WTC11 (cell line): Measurements from ENCODE around the gene ELMOD1. TPM values are rescaled to one million over a fixed set of nuclear protein-coding genes. Genes with fewer than 3 reads are reported as not detected.

Source experiments
- ATAC-seq: fragments of 200-7000 bp; cut with Tn5 transposase; 2 replicates; pipeline ENCODE4 v1.10.0; 2021; ENCODE audit warnings: mild to moderate bottlenecking, moderate library complexity
- CTCF ChIA-PET: fragments of 300-600 bp; sonication (Branson Sonifier 250); formaldehyde crosslinking; loops from one replicate; lab custom pipeline; 2021; ENCODE audit warnings: antibody characterized with exemption; lab: Charles Lee
- POLR2A ChIA-PET: fragments of 350-600 bp; sonication (Branson Sonifier 250); formaldehyde crosslinking; loops from one replicate; lab custom pipeline; 2021; ENCODE audit warnings: antibody characterized with exemption; lab: Charles Lee
- DNase-seq: peaks from one replicate; pipeline ENCODE4 v3.0.0; 2021; ENCODE audit warnings: low spot score
- H3K27ac Mint-ChIP-seq: 2 replicates; pipeline ENCODE4 v1.8.0; 2021; ENCODE audit warnings: mixed read lengths
- H3K27me3 Mint-ChIP-seq: 2 replicates; pipeline ENCODE4 v1.8.0; 2021; ENCODE audit warnings: low read depth, mild to moderate bottlenecking, moderate library complexity, mixed read lengths
- H3K36me3 Mint-ChIP-seq: 2 replicates; pipeline ENCODE4 v1.8.0; 2021; ENCODE audit warnings: mixed read lengths
- H3K4me1 Mint-ChIP-seq: 2 replicates; pipeline ENCODE4 v1.8.0; 2022; ENCODE audit warnings: mixed read lengths
- H3K4me3 Mint-ChIP-seq: 2 replicates; pipeline ENCODE4 v1.8.0; 2021; ENCODE audit warnings: mild to moderate bottlenecking, moderate library complexity, mixed read lengths
- H3K9me3 Mint-ChIP-seq: 2 replicates; pipeline ENCODE4 v1.8.0; 2021; ENCODE audit warnings: mixed read lengths
- ATF1 ChIP-seq: sonication (generic); formaldehyde crosslinking; IDR thresholded peaks from 2 replicates; pipeline ENCODE4 v1.8.1; 2023; ENCODE audit warnings: mild to moderate bottlenecking, moderate library complexity, missing genetic modification reagents
- FOXK1 ChIP-seq: sonication (generic); formaldehyde crosslinking; IDR thresholded peaks from 2 replicates; pipeline ENCODE4 v1.8.0; 2022; ENCODE audit warnings: mild to moderate bottlenecking, moderate library complexity, missing genetic modification reagents
- GRHL2 ChIP-seq: fragments of 250-450 bp; sonication (Bioruptor Pico); IDR thresholded peaks from 2 replicates; pipeline ENCODE4 v1.8.0; 2022; ENCODE audit warnings: mild to moderate bottlenecking, moderate library complexity; ENCODE audit not compliant: insufficient replicate concordance, severe bottlenecking
- KAT7 ChIP-seq: sonication (generic); formaldehyde crosslinking; IDR thresholded peaks from 2 replicates; pipeline ENCODE4 v1.8.1; 2023; ENCODE audit warnings: missing genetic modification reagents, mild to moderate bottlenecking, borderline replicate concordance
- PRRX2 ChIP-seq: fragments of 250-450 bp; sonication (Bioruptor Pico); IDR thresholded peaks from 2 replicates; pipeline ENCODE4 v1.8.0; 2021; ENCODE audit warnings: mild to moderate bottlenecking
- RORB ChIP-seq: fragments of 250-450 bp; sonication (Bioruptor Pico); IDR thresholded peaks from 2 replicates; pipeline ENCODE4 v1.9.0; 2021; ENCODE audit warnings: mild to moderate bottlenecking
- SP1 ChIP-seq: sonication (generic); formaldehyde crosslinking; conservative IDR thresholded peaks from 2 replicates; pipeline ENCODE4 v1.8.1; 2022; ENCODE audit warnings: missing genetic modification reagents
- TEAD1 ChIP-seq: sonication (generic); formaldehyde crosslinking; IDR thresholded peaks from 2 replicates; pipeline ENCODE4 v1.8.0; 2022; ENCODE audit warnings: mild to moderate bottlenecking, missing genetic modification reagents
- TP53 ChIP-seq: sonication (generic); formaldehyde crosslinking; IDR thresholded peaks from 2 replicates; pipeline ENCODE4 v1.8.1; 2023; ENCODE audit warnings: mild to moderate bottlenecking, missing genetic modification reagents
- ZNF219 ChIP-seq: sonication (generic); formaldehyde crosslinking; IDR thresholded peaks from 2 replicates; pipeline ENCODE4 v1.8.0; 2023; ENCODE audit warnings: missing genetic modification reagents, mild to moderate bottlenecking, borderline replicate concordance
- ZNF232 ChIP-seq: sonication (generic); formaldehyde crosslinking; IDR thresholded peaks from 2 replicates; pipeline ENCODE4 v1.8.0; 2022; ENCODE audit warnings: mild to moderate bottlenecking, missing genetic modification reagents
- total RNA-seq: library from RNA; stranded (reverse); gene quantifications from 3 replicates; pipeline ENCODE4 v1.2.3, GENCODE V29; 2021
- TF ChIP-seq, protein P1 (sequence below): sonication (generic); formaldehyde crosslinking; IDR thresholded peaks from 2 replicates; pipeline ENCODE4 v1.8.0; 2023; ENCODE audit warnings: missing genetic modification reagents, mild to moderate bottlenecking, borderline replicate concordance
- TF ChIP-seq, protein P2 (sequence below): sonication (generic); formaldehyde crosslinking; IDR thresholded peaks from 2 replicates; pipeline ENCODE4 v1.8.1; 2023; ENCODE audit warnings: mild to moderate bottlenecking, missing genetic modification reagents, moderate library complexity
- TF ChIP-seq, protein P3 (sequence below): fragments of 250-450 bp; sonication (Bioruptor Pico); IDR thresholded peaks from 2 replicates; pipeline ENCODE4 v1.9.0; 2021; ENCODE audit warnings: moderate library complexity, mild to moderate bottlenecking, inconsistent platforms, borderline replicate concordance
- TF ChIP-seq, protein P4 (sequence below): fragments of 250-450 bp; sonication (Bioruptor Pico); IDR thresholded peaks from 2 replicates; pipeline ENCODE4 v1.9.0; 2021; ENCODE audit warnings: mild to moderate bottlenecking
- TF ChIP-seq, protein P5 (sequence below): sonication (generic); formaldehyde crosslinking; IDR thresholded peaks from 2 replicates; pipeline ENCODE4 v1.8.0; 2022; ENCODE audit warnings: mild to moderate bottlenecking, missing genetic modification reagents
- TF ChIP-seq, protein P6 (sequence below): fragments of 250-450 bp; sonication (Bioruptor Pico); IDR thresholded peaks from 2 replicates; pipeline ENCODE4 v2.1.2; 2022; ENCODE audit warnings: mild to moderate bottlenecking, moderate library complexity
- TF ChIP-seq, protein P7 (sequence below): sonication (generic); formaldehyde crosslinking; IDR thresholded peaks from 2 replicates; pipeline ENCODE4 v1.8.0; 2022; ENCODE audit warnings: mild to moderate bottlenecking, missing genetic modification reagents
- TF ChIP-seq, protein P8 (sequence below): fragments of 250-450 bp; sonication (Bioruptor Pico); IDR thresholded peaks from 2 replicates; pipeline ENCODE4 v1.8.0; 2021; ENCODE audit warnings: mild to moderate bottlenecking

The ELMOD1 gene
- total RNA-seq, 1 experiment from 2014 or later: 2.3 TPM

DNA sequence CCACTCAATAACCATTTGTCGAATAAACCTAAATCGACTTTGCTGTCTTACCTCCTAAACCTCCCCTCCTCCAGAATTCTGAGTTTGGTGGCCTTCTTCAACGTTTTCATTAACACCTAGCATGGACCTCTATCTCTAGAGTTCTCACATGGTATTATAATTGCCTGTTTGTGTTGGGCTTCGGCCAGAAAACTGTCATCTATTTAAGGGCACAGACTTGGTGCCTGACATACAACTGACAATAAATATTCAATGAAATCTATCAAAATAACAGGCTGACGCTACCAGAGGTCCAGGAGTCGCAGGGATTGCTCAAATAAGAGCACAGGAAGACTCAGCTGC lies 26.1 kb upstream of the ELMOD1 start (continued):
- TF ChIP-seq, protein P1, sequence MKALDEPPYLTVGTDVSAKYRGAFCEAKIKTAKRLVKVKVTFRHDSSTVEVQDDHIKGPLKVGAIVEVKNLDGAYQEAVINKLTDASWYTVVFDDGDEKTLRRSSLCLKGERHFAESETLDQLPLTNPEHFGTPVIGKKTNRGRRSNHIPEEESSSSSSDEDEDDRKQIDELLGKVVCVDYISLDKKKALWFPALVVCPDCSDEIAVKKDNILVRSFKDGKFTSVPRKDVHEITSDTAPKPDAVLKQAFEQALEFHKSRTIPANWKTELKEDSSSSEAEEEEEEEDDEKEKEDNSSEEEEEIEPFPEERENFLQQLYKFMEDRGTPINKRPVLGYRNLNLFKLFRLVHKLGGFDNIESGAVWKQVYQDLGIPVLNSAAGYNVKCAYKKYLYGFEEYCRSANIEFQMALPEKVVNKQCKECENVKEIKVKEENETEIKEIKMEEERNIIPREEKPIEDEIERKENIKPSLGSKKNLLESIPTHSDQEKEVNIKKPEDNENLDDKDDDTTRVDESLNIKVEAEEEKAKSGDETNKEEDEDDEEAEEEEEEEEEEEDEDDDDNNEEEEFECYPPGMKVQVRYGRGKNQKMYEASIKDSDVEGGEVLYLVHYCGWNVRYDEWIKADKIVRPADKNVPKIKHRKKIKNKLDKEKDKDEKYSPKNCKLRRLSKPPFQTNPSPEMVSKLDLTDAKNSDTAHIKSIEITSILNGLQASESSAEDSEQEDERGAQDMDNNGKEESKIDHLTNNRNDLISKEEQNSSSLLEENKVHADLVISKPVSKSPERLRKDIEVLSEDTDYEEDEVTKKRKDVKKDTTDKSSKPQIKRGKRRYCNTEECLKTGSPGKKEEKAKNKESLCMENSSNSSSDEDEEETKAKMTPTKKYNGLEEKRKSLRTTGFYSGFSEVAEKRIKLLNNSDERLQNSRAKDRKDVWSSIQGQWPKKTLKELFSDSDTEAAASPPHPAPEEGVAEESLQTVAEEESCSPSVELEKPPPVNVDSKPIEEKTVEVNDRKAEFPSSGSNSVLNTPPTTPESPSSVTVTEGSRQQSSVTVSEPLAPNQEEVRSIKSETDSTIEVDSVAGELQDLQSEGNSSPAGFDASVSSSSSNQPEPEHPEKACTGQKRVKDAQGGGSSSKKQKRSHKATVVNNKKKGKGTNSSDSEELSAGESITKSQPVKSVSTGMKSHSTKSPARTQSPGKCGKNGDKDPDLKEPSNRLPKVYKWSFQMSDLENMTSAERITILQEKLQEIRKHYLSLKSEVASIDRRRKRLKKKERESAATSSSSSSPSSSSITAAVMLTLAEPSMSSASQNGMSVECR (CRISPR knock-in tag): no peak
- TF ChIP-seq, protein P2, sequence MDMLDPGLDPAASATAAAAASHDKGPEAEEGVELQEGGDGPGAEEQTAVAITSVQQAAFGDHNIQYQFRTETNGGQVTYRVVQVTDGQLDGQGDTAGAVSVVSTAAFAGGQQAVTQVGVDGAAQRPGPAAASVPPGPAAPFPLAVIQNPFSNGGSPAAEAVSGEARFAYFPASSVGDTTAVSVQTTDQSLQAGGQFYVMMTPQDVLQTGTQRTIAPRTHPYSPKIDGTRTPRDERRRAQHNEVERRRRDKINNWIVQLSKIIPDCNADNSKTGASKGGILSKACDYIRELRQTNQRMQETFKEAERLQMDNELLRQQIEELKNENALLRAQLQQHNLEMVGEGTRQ: no peak
- TF ChIP-seq ZNF219 (CRISPR knock-in tag) (no peak), TP53 (CRISPR knock-in tag) (no peak), KAT7 (CRISPR knock-in tag) (no peak), ATF1 (CRISPR knock-in tag) (no peak)

DNA sequence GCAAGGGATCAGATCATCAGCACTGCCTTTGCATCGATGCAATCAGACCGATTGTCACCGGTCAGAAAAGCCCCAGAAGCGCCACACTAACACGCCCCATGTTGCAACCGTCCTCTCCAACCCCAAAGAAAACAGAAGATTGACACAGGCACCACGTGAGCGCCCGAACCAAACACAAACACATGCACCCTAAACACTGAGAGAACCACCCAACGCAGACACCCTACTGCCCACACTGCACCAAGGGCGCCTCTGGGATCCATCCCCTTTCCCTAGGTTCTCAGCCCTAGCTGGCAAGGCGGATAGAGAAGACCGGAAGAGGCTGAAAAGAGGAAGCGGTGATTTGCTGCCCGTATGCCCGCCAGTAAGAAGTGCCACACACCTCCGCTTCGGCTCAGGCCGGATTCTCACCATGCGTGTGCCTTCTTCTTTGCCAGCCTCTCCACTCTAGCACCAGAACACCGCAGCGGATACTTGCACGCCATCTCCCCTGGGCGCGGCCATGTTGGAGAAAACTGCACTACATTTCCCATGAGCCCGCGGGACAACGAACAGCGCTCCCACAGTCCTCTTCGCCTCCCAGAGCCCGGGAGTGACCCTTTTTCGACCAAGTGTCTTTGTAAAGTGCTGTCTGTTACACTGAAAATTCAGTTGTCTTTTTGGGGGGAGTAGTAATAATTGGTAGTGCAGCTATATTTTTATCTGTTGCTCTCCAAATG lies 25.6 kb upstream of the ELMOD1 start, which contains the start of gene ALKBH8:
TSS of gene ALKBH8 (minus strand) at position 517 of the 719 bp plus-strand sequence. CDS start 4,842 bp downstream, outside the sequence.
- H3K36me3 Mint-ChIP-seq: no peaks in the 10 kb centered on the region
- POLR2A ChIA-PET: interaction anchor here (1.0 kb wide), 1 partner anchor 124 kb away, joined by 3 read pairs; no protein-coding TSS in a partner anchor
- H3K27me3 Mint-ChIP-seq: no peaks in the 10 kb centered on the region
- peaks cover 28% of the 10 kb centered on the region for H3K4me1 Mint-ChIP-seq
- H3K4me3 Mint-ChIP-seq: peak within 1 kb of the TSS; percentile 99
- DNase-seq (peak; percentile 73), ATAC-seq (peak; percentile 92)
- H3K27ac Mint-ChIP-seq: peak within 1 kb of the TSS; percentile 97
- CTCF ChIA-PET: interaction anchor here (1.0 to 5.6 kb wide), 5 partner anchors 16 to 206 kb away, joined by 3 to 38 read pairs (median 4); partner anchors contain the start of gene ELMOD1
- no peaks in the 10 kb centered on the region for H3K9me3 Mint-ChIP-seq
- TF ChIP-seq ZNF232 (CRISPR knock-in tag) (peak; percentile 81; the same call in 1 of the 2 replicates), TEAD1 (peak; percentile 12; the same call in 1 of the 2 replicates), SP1 (CRISPR knock-in tag) (0 out of 2 replicates have a peak, but pooled peaks have one; percentile 29), PRRX2 (CRISPR knock-in tag) (no peak), FOXK1 (peak; percentile 24; the same call in 1 of the 2 replicates), GRHL2 (CRISPR knock-in tag) (no peak), RORB (no peak)
- TF ChIP-seq, protein P3, sequence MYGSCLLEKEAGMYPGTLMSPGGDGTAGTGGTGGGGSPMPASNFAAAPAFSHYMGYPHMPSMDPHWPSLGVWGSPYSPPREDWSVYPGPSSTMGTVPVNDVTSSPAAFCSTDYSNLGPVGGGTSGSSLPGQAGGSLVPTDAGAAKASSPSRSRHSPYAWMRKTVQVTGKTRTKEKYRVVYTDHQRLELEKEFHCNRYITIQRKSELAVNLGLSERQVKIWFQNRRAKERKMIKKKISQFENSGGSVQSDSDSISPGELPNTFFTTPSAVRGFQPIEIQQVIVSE (CRISPR knock-in tag): no peak
- TF ChIP-seq, protein P4, sequence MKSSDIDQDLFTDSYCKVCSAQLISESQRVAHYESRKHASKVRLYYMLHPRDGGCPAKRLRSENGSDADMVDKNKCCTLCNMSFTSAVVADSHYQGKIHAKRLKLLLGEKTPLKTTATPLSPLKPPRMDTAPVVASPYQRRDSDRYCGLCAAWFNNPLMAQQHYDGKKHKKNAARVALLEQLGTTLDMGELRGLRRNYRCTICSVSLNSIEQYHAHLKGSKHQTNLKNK: no peak
- TF ChIP-seq, protein P2: no peak
- TF ChIP-seq, protein P5, sequence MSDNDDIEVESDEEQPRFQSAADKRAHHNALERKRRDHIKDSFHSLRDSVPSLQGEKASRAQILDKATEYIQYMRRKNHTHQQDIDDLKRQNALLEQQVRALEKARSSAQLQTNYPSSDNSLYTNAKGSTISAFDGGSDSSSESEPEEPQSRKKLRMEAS: peak; percentile 66
- TF ChIP-seq, protein P6, sequence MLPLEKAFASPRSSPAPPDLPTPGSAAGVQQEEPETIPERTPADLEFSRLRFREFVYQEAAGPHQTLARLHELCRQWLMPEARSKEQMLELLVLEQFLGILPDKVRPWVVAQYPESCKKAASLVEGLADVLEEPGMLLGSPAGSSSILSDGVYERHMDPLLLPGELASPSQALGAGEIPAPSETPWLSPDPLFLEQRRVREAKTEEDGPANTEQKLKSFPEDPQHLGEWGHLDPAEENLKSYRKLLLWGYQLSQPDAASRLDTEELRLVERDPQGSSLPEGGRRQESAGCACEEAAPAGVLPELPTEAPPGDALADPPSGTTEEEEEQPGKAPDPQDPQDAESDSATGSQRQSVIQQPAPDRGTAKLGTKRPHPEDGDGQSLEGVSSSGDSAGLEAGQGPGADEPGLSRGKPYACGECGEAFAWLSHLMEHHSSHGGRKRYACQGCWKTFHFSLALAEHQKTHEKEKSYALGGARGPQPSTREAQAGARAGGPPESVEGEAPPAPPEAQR (CRISPR knock-in tag): no peak
- TF ChIP-seq, protein P7, sequence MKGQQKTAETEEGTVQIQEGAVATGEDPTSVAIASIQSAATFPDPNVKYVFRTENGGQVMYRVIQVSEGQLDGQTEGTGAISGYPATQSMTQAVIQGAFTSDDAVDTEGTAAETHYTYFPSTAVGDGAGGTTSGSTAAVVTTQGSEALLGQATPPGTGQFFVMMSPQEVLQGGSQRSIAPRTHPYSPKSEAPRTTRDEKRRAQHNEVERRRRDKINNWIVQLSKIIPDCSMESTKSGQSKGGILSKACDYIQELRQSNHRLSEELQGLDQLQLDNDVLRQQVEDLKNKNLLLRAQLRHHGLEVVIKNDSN (CRISPR knock-in tag): 0 out of 2 replicates have a peak, but pooled peaks have one; percentile 50
- TF ChIP-seq, protein P8, sequence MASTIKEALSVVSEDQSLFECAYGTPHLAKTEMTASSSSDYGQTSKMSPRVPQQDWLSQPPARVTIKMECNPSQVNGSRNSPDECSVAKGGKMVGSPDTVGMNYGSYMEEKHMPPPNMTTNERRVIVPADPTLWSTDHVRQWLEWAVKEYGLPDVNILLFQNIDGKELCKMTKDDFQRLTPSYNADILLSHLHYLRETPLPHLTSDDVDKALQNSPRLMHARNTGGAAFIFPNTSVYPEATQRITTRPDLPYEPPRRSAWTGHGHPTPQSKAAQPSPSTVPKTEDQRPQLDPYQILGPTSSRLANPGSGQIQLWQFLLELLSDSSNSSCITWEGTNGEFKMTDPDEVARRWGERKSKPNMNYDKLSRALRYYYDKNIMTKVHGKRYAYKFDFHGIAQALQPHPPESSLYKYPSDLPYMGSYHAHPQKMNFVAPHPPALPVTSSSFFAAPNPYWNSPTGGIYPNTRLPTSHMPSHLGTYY (CRISPR knock-in tag): no peak
